GM12878 (cell line): ENCODE data around the gene LEP. TPM values are rescaled to one million over a fixed set of nuclear protein-coding genes. Genes with fewer than 3 reads are reported as not detected.

Experiments used
- ATF3 ChIP-seq: IDR thresholded peaks from 2 replicates; pipeline ENCODE4 v1.6.1; 2011; ENCODE audit warnings: low read depth, mild to moderate bottlenecking, low read length, moderate library complexity, borderline replicate concordance; ENCODE audit errors: extremely low read depth
- BMI1 ChIP-seq: fragments of 450-650 bp; IDR thresholded peaks from 2 replicates; pipeline ENCODE4 v1.6.1; 2016; ENCODE audit warnings: mild to moderate bottlenecking, moderate library complexity, borderline replicate concordance
- CEBPZ ChIP-seq: fragments of 150-350 bp; IDR thresholded peaks from 2 replicates; pipeline ENCODE4 v1.6.1; 2016; ENCODE audit warnings: low read depth, low read length
- ELK1 ChIP-seq: IDR thresholded peaks from 2 replicates; pipeline ENCODE4 v1.6.1; 2012; ENCODE audit warnings: low read depth, low read length, improper control_type of control experiment
- HDAC2 ChIP-seq: fragments of 200-600 bp; sonication (generic); IDR thresholded peaks from 2 replicates; pipeline ENCODE4 v1.6.1; 2017
- IRF3 ChIP-seq: fragments of 450-650 bp; IDR thresholded peaks from 2 replicates; pipeline ENCODE4 v1.6.1; 2014; ENCODE audit warnings: mild to moderate bottlenecking
- KDM1A ChIP-seq: fragments of 200-600 bp; sonication (generic); IDR thresholded peaks from 2 replicates; pipeline ENCODE4 v1.6.1; 2016; ENCODE audit warnings: borderline replicate concordance
- RELB ChIP-seq: fragments of 450-650 bp; IDR thresholded peaks from 2 replicates; pipeline ENCODE4 v1.6.1; 2017; ENCODE audit warnings: low read depth, mild to moderate bottlenecking, moderate library complexity
- SIN3A ChIP-seq: IDR thresholded peaks from 2 replicates; pipeline ENCODE4 v1.6.1; 2012; ENCODE audit warnings: low read depth, low read length, improper control_type of control experiment
- SMAD1 ChIP-seq: fragments of 450-650 bp; IDR thresholded peaks from 2 replicates; pipeline ENCODE4 v1.6.1; 2018; ENCODE audit warnings: mild to moderate bottlenecking, low read depth; ENCODE audit not compliant: partially characterized antibody
- SMC3 ChIP-seq: IDR thresholded peaks from 2 replicates; pipeline ENCODE4 v1.6.1; 2011; ENCODE audit warnings: low read length, improper control_type of control experiment, borderline replicate concordance
- SP1 ChIP-seq: IDR thresholded peaks from one replicate; pipeline ENCODE4 v1.6.1; 2011; ENCODE audit warnings: low read depth, low read length
- SREBF2 ChIP-seq: IDR thresholded peaks from 2 replicates; pipeline ENCODE4 v1.6.1; 2012; ENCODE audit warnings: mild to moderate bottlenecking, low read length
- WRNIP1 ChIP-seq: IDR thresholded peaks from 2 replicates; pipeline ENCODE4 v1.6.1; 2011; ENCODE audit warnings: low read depth, low read length, improper control_type of control experiment, borderline replicate concordance
- YBX1 ChIP-seq: fragments of 450-650 bp; IDR thresholded peaks from 2 replicates; pipeline ENCODE4 v1.6.1; 2016; ENCODE audit warnings: antibody characterized with exemption
- ZBTB40 ChIP-seq: fragments of 450-650 bp; IDR thresholded peaks from 2 replicates; pipeline ENCODE4 v1.6.1; 2016; ENCODE audit warnings: mild to moderate bottlenecking, moderate library complexity, borderline replicate concordance
- ZNF384 ChIP-seq: IDR thresholded peaks from 2 replicates; pipeline ENCODE4 v1.6.1; 2012; ENCODE audit warnings: low read depth, mild to moderate bottlenecking, low read length, improper control_type of control experiment, borderline replicate concordance
- polyA plus RNA-seq, 11 experiments: library from polyadenylated mRNA; depleted of rRNA in 4 of 11; unstranded in 6 of 11; stranded (reverse) in 5 of 11; fragments of >200 nt; fragmentation: Nextera tagmentation in 4 of 11; fragmentation: Illumina TruSeq in 1 of 11; extraction: Ambion mirVana in 4 of 11; extraction: Trizol in 1 of 11; gene quantifications; 1 replicate in 1 of 11; 2 replicates in 10 of 11; pipeline versions ENCODE4 v1.2.1 to v1.2.3, GENCODE V29; 2011 to 2016; ENCODE audit warnings: inconsistent platforms in 2 of 11, missing spikeins in 2 of 11, low read depth in 1 of 11
- total RNA-seq, 4 experiments: library from RNA; depleted of rRNA in 3 of 4; stranded (reverse); fragments of >200 nt in 3 of 4; fragmentation: Illumina TruSeq in 1 of 4; extraction: Trizol in 1 of 4; gene quantifications; 2 replicates each; pipeline versions ENCODE4 v1.2.1 to v1.2.3, GENCODE V29; 2013 to 2021

The LEP gene
- total and polyA plus RNA-seq, 10 of the 15 experiments (the other 5 are each of a cell fraction or from before 2014, with no cell fraction given), result not detected

- TF ChIP-seq RELB, result no peak
- TF ChIP-seq YBX1, result no peak
- no peak for TF ChIP-seq HDAC2
- TF ChIP-seq SP1, result no peak
- no peak; the same call in 1 of the 2 replicates for TF ChIP-seq WRNIP1
- TF ChIP-seq ZBTB40, result no peak
- no peak for TF ChIP-seq ZNF384
- TF ChIP-seq SMAD1, result no peak
- TF ChIP-seq ELK1, result no peak
- TF ChIP-seq SREBF2, result no peak
- no peak for TF ChIP-seq KDM1A
- no peak for TF ChIP-seq BMI1
- no peak for TF ChIP-seq ATF3
- TF ChIP-seq IRF3, result no peak
- TF ChIP-seq SMC3, result peak; percentile 96
- no peak for TF ChIP-seq SIN3A
- no peak for TF ChIP-seq CEBPZ
Measured at GRCh38 chr7:128209229-128210035, 31.6 kb upstream of the LEP start (continued).
